Stimulated activated CD4-positive, alpha-beta T cell treated with anti-CD3 and anti-CD28 coated beads, Interleukin-2, amount 100 ng/mL, for 4 hours (primary cell): ENCODE data around the gene TRMT5.

ENCODE experiments used
- DNase-seq: peaks from one replicate; pipeline ENCODE4 v3.0.0-alpha.2; 2020; ENCODE audit warnings: low read depth

The TRMT5 gene

DNA sequence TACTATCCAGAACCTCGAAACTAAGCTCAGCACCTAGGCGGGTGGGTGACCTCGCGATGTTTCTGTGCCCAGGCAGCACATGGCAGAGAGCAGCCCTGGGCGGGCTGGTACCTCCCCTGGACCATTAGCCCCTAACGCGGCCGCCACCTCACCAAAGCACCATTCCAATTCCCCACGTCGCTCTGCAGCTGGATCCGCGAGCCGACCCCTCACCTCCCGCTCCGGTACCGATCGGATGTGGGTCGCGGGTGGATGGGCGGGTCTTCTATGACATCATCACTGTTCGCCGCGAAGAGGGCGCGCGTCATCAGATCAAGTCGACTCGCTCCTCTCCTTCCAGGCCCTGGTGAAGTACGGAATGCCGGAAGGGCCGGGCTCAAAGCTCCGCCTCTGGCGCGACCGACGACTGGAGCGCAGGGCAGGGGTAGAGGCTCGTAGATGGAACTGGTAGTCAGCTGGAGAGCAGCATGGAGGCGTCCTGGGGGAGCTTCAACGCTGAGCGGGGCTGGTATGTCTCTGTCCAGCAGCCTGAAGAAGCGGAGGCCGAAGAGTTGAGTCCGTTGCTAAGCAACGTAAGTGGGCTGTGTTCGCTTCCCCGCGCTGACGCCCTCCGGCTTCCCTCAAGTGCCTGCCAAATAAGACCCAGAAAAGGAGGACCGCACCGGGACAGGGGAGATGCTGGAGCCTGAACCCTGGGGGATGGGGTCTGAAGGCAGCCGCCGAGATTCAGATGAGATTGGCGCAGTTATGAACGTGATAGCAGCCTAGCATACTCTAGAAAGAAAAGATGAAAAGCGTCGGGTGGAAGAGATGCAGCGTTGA lies at the start of gene TRMT5, which contains the start of gene SLC38A6:
Gene TRMT5, minus strand, starts transcription at position 269 of the 822 bp plus-strand sequence. Its CDS starts 106 bp downstream, at position 163.
Gene SLC38A6, plus strand, starts transcription at position 435 of the 822 bp plus-strand sequence. Its CDS starts 33 bp downstream, at position 468.
- peak; percentile 88 for DNase-seq

DNA sequence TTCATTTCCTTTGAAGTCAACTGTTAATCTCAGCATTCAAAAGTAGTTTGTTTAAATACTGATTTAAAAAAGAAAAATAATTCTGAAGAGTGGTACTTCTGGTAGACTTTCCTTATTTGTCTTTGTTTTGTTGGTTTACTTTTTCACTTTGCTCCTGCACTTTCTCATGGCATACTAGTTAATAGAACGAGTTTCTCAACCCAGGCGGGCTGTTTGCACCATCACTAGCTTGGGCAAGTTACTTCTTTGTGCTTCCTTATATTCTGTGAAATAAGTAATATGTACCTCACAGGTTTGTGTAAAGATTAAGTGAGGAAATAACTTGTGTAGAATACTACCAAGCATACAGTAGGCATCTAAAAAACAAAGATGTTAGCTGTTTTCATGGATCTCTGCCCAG lies 45.6 kb upstream of the TRMT5 start:
- no peak for DNase-seq

- DNase-seq = peak; percentile 38
Observed at GRCh38 chr14:61025251-61026223, 44.7 kb upstream of the TRMT5 start.

- DNase-seq = no peak
Observed at GRCh38 chr14:61019537-61019936, 38.7 kb upstream of the TRMT5 start.

DNA sequence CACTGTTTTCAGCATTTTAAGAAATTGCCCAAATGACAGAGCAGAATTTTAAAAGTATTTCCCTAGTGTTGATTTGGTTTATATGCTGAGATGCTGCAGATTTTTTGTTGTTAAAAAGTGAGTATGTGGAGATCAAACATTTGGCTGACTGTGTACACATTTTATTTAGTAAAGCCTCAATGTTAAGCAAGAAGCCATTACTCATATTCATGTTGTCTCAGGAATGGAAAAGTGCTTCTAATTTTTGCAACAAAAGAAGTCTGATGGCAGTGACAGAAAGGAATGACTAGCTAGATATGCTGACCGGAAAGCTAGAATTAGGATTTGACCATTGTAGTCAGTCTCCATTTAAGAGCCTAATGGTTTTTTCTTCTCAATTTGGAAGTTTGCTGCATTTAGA lies 22.7 kb upstream of the TRMT5 start:
- DNase-seq = no peak

- no peak for DNase-seq
Observed at GRCh38 chr14:60999536-60999935, 18.7 kb upstream of the TRMT5 start.

- no peak for DNase-seq
Observed at GRCh38 chr14:60998617-60999016, 17.7 kb upstream of the TRMT5 start.

DNA sequence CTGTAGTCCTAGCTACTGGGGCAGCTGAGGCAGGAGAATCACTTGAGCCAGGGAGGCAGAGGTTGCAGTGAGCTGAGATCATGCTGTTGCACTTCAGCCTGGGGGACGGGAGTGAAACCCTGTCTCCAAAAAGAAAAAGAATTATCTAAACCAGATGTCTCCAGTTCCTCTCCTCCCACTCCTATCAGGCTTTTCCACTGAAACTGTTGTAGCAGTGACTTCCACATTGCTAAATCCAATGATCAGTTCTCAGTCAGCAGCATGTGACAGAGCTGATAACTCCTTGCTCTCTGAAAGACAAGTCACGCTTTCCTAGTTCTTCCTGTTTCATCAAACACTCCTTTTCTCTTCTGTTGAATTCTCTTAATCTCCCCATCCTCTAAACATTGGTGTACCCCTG lies 8.7 kb upstream of the TRMT5 start:
- DNase-seq = no peak

GRCh38 chr14:60986500-60986899 lies 5.6 kb upstream of the TRMT5 start:
- DNase-seq = no peak

- DNase-seq = no peak
Observed at GRCh38 chr14:60984196-60984595, 3.3 kb upstream of the TRMT5 start.

GRCh38 chr14:60981633-60982455 lies 965 bp upstream of the TRMT5 start:
- DNase-seq = no peak

DNA sequence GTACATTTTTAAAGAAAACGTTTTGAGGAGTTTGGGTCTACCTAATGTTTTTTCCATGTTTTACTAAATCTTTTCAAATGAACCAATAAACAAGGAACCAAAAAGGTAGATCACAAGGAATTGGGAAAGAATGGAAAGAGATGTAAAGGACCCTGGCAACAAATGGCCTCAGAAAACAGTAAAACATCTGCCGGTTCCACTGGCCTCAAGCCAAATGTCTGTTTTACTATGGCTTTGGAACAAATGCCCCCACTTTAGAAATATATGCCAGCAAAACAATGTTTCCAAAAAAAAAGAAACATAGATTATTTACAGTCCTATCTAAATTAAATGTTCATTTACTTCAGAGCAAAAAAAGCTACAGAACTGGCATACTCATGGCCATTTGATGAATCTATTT lies 3.0 kb downstream of the TRMT5 start:
- DNase-seq = no peak

DNA sequence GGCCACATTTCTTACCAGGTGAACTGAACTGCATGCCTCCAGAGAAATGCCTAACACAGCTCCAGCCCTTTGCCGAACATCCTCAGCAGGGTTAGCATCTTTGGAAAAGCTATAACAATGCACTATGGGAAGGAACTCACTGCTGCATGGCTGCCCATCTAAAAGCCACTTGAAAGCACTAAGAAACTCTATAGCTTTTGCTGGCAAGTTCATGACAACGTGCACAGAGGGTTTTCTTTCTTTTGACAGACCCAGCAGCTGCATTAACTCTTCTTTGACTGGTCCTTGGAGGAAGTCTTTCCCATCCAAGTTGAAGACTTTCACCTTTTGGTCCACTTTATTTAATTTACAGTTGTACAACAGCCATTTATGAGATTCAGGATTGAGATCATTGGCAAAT lies 5.3 kb downstream of the TRMT5 start:
- no peak for DNase-seq

- DNase-seq = no peak
Observed at GRCh38 chr14:60974090-60974651, 6.7 kb downstream of the TRMT5 start.

GRCh38 chr14:60973070-60973469 lies 7.8 kb downstream of the TRMT5 start:
- no peak for DNase-seq

DNA sequence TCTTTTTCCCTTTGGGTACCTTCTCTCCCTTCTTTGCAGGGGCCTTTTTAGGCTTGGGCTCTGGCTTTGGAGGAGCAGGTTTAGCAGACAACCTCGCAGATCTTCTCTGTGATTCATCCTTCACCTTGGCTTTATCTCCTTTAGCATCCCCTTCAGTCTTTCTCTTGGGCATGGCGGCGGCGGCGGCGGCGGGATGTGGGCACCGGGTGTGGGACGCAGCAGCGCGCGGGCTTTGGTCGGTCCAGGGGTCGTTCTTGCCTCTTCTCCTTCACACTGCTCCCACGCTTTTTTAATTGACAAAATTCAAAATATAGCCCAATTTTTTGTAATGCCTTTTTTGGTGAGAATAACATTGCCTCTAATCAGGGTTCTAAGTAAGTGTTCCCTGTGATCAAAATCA lies 8.6 kb downstream of the TRMT5 start:
- DNase-seq = no peak

DNA sequence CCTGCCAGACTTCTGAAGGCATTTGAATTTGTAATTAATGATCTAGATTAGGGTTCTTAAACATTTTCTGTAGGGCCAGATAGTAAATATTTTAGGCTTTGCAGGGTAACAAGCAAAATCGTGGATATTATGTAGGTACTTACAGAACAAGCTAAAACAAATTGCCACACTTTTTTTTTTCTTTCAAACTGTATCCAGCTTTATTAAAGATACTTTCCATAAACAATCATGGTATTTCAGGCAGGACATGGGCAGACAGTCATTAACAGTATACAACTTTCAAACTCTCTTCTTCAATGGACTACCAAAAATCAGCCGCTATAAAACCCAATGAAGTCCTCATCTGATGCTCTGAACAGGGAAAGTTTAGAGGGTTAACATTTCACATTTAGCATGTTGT lies 9.6 kb downstream of the TRMT5 start:
- no peak for DNase-seq

DNA sequence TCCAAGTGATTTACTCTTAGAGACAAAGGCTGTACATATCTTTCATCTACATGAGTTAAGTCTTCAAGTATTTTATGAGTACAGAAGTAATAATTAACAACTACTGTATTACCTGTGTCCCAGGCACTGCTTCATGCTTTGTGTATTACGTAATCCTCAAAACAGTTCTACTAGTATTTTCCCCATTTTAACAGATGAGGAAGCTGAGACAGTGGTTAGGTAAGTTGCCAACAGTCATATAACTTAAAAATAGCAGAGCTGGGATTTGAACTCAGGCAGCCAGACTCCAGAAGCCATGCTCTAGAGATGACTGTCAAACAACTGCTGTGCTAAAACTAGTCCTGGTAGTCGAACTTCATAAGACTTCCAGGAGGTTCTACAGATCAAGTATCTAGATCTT lies 10.7 kb downstream of the TRMT5 start:
- no peak for DNase-seq

DNA sequence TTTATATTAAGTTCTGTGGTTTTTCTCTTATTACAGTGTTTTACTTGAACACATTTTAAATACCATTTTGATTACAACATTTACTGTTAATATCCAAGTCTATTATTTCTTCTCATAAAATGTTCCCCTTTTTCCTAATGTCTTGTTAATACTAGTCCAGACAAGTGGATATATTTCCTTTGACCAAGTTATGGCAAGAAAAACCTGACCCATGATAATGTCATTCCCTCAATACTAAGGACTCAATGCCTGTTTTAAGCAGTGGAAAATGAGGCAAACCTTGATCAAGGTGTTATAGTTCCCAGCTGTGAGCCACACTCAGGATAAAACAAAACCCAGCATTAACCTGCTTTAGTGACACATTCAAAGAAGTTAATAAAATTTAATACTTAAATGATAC lies 12.2 kb downstream of the TRMT5 start:
- no peak for DNase-seq

DNA sequence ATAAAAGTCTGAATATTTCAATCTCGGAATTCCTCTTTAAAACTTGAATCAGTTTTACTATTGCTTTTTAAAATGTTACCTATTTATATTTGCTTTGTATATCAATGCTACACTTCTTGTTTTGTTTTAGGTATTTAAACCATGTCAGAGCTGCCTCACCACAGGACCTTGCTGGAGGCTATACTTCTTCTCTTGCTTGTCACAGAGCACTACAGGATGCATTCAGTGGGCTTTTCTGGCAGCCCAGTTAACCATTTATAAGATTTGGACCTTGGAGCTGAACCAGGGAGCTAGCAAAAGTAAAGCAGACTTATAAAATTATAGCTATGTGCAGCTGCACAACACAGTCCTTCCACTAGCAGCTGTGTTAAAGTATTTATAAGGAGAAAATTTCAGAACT lies 12.8 kb downstream of the TRMT5 start:
- DNase-seq = no peak

DNA sequence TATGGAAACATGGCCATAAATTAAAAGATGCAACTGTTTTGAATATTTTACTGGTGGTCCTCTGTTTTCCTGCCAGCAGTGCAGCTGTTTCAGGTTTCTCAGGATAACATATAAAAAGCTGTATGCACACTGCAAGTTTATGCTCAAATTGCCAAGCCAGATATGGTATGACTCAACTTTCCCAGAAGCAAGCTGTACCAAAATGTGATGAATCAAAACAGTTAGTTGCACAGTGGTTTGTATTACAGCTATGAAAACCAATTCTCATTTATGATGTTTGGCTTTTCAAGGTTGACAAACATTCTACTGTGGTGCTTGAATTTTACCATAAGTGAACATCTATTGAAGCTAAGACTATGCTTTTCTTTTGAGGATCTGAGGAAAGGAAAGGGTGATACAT lies 15.5 kb downstream of the TRMT5 start:
- DNase-seq = no peak

DNA sequence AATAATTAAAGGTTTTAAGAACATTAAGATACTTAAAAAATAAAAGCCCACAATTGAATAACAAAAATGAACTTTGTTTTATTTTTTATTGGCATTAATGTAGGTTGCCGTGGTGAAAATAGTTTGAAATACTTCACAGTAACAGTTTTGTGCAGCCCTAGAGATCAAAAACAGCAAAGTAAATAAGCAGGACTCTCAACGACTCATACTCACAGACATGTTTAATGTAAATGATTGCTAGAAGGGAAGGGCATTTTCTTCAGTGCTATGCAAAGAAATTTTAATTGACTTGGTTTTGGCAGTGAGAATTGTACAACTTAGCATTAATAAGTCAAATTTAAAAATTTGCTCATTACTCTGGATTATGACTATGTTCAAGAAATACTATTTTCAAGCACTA lies 16.0 kb downstream of the TRMT5 start:
- DNase-seq = no peak
